HG03565 (cell line): ENCODE measurements around the gene ANKS1B.
A peak's percentile ranks its signal among the peaks of the same experiment; 100 is the strongest.

Experiments
- ATAC-seq: cut with Tn5 transposase; IDR thresholded peaks from one replicate; pipeline ENCODE4 v1.9.1; 2021; ENCODE audit warnings: mild to moderate bottlenecking, moderate library complexity; ENCODE audit not compliant: unreplicated experiment

ANKS1B gene

GRCh38 chr12:99142651-99143050 lies 842.1 kb downstream of the ANKS1B start:
- no peak for ATAC-seq

GRCh38 chr12:99140017-99140720 lies 844.6 kb downstream of the ANKS1B start:
- ATAC-seq = no peak

DNA sequence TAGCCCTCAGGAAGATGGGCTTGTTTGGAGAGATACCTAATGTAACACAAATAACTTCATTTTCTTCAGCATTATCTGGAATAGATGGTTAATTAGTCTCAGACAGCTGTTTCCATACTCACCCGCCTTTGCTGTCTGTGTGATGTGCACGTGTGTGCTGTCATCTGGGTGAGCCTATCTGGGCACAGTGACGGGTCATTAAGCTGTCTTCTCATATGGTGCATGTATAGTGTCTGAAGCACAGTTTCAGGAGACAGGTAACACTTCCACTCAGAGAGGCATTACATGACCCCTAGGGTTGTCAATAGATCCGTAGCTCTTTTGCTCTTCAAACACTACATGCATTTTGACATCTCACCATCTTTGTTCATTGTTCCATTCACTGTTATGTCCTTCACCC lies 846.3 kb downstream of the ANKS1B start:
- ATAC-seq = no peak

GRCh38 chr12:99137124-99137855 lies 847.4 kb downstream of the ANKS1B start:
- peak; percentile 55 for ATAC-seq

GRCh38 chr12:99136516-99136915 lies 848.2 kb downstream of the ANKS1B start:
- ATAC-seq = no peak

DNA sequence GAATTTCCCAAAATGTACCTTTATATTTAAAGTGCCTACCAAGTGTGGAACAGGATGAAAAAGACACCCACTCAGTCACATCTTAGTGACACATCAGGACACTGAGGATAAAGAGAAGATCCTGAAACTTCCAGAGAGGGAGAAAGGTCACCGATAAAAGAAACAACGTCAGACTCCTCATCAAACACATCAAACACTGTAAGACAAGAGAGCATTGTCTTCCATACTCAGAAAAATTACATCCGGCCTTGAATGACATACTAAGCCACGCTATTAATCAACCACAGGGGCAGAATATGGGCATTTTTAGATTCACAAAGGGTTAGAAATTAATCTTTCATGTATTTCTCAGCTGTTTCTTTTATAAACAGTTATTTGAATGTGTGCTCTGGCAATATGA lies 849.4 kb downstream of the ANKS1B start:
- no peak for ATAC-seq

- no peak for ATAC-seq
Measured at GRCh38 chr12:99133401-99133800, 851.3 kb downstream of the ANKS1B start.

DNA sequence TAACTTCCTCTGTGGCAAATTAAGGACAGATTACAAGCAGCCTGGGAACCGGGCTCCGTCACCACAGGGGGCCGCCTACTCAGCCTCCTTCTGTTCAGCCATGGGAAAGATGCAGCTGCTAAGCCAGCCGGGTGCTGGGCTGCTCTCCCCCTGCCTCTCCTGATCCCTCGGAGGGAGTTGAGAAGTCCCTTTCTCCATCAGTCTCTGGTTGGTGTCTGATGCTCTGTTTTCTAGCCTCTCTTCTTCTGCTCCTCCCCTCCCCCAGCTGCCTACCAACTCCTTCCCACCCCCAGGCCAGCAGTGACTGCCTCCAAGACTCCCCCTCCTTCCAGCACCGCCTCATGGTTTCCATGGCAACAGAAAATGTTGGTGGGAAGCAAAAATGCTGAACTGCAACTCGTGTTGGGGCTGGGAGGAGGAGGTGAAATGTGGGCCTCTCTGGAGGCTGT lies 853.0 kb downstream of the ANKS1B start:
- no peak for ATAC-seq

DNA sequence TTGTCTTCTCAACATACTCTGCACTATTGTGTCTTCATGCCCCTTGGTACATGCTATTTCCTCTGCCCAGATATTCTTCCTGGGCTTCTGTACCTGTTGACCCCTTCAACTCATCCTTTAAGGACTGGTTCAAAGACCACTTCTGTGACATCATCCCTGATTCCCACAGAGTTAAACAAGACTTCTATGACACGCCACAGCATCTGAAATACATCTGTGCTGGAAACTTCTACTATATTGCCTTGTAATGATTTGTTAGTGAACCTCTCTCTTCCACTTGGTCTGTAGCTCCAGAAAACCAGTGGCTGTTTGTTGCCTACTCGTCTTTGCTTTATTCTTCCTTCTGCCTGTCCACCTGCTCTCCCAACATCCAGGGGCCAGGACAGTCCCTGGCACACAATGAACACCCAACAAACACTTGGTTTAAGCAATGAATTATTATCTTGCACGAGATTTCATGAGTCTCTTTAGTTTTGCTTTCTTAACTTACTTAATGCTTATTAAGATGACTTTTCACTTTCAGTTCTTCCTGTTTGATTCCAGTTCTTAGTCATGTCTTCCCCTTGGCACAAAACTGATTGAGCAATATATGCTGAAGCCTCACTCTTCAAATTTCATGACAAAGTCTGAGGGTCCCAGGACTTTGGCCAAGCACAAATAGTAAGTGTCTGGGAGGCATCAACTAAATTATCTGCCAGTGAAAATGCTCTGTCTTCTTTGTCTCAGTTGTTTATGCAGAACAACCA lies 853.8 kb downstream of the ANKS1B start:
- ATAC-seq = peak; percentile 99

GRCh38 chr12:99128246-99128802 lies 856.4 kb downstream of the ANKS1B start:
- no peak for ATAC-seq

GRCh38 chr12:99122959-99123358 lies 861.8 kb downstream of the ANKS1B start:
- ATAC-seq = no peak

GRCh38 chr12:99122496-99122895 lies 862.2 kb downstream of the ANKS1B start:
- no peak for ATAC-seq

DNA sequence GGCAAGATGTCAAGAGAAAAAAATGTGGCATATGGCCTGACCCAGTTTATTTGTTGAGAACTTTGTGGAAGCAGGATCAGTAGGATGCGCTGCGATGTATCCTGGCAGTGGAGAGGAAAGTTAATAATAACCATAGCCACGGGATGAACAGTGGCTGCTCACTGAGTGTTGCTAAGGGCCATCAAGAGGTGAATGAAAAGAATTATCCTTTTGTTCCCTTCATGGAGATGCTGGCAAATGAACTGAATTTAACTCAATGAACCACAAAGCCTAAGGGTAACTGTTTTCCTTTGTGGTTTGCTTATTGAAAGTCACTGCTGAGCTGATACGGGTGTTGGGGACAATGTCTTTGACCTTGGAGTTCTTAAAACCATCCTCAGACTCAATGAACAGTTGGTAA lies 863.2 kb downstream of the ANKS1B start:
- ATAC-seq = no peak

DNA sequence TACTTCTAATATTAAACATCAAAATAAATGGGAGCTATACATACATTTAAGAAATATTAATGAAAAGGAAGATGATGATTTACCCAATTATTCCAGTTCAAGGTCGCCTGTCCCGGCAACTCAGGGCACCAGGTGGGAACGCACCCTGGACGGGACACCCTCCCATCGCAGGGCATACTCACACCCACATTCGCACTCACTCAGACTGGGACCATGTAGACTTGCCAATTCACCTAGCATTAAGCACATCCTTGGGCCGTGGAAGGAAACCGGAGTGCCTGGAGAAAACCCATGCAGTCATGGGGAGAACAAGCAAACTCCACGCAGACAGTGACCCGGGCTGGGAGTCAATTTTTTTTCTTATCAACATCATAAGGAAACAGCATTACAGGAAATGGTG lies 864.8 kb downstream of the ANKS1B start:
- ATAC-seq = no peak

DNA sequence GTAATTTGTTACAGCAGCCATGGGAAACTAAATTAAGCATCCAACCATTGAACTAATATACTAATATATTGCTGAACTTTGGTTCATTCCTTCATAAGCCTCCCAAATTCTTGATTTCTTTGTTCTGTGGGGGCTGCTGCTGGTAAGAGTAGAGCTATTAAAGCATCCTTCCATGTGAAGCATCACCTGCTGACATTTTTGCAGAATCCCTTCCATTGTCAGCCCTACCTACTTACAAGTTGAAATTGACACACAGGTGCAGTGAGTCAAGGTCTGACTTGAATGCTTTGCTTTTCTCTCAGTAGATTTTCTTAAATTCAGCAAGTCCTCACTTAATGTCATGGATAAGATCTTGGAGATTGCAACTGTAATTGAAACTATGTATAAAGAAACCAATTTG lies 865.3 kb downstream of the ANKS1B start:
- no peak for ATAC-seq

DNA sequence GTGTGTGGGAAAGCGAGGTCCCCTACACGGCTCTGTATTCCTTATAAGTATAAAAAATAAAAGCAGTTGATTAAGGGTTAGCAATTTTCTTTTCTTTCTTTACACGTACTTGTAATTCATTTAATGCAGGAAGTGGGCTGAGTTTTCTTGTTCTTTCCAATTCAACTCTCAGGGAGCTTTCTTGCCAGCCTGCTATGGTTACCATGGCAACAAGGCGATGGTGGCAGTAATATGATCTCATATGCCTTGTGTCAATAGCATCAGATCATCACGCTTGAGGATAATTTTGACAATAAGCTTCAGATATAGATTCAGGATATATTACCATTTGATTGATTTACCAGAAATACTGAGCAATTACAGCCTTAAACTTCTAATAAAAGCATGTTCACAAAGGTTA lies 873.1 kb downstream of the ANKS1B start:
- no peak for ATAC-seq

- ATAC-seq = no peak
Measured at GRCh38 chr12:99110868-99111267, 873.9 kb downstream of the ANKS1B start.

DNA sequence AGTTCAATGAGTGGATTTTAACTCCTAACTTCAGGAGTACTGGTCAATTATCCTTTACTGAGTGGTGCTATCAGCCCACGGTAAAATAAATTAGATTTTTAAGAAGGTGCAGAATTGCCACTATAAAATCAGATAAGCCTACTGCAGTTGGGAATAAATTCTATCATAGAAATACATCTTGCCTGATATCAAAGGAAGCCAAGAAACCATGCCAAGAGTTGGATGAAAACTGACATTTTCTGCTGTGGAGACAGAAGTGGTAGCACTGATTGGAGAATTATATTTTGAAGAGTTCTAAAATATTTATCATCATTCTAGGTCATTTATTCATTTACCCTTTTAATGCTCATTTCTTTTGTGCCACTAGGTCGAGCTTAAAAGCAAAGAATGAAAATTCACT lies 874.5 kb downstream of the ANKS1B start:
- no peak for ATAC-seq

DNA sequence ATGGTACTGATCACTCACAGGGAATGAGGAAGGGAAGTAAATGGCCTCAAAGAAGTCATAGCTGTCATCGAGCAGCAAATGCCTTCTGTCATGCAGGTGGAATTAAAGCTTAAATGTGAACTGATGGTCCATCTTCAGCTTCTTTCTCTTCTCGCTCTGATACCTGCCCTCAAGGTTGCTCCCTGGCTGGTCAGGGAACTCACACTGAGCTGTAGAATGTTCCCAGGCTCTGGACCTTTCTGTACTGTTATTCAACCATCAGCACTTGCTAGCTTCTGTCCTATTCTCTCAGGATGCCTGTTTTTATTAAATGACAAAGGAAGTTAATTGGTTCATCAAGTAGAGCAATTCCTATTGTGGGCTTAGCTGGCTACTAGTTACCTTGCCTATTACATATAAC lies 875.8 kb downstream of the ANKS1B start:
- ATAC-seq = no peak

GRCh38 chr12:99099786-99100185 lies 885.0 kb downstream of the ANKS1B start:
- no peak for ATAC-seq

DNA sequence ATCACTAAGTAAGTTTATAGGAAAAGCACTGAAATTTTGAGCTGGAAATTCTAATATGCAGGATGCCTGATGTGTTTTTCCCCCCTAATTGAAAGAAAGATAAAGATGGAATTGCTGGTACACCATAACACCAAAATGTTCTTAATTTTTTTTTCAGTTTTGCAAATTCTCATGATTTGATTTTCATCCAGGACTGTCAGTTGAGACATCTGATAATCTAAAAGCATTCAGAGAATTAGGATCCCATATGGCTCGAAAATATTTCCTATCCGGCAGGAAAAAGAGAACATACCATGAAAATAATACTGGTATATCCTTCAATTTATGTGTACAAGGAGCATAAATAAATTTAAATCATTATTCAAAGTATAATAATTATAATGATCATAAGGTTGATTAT lies 887.6 kb downstream of the ANKS1B start:
- no peak for ATAC-seq
